ENCODE measurements around the gene ACSM5.
A peak's percentile ranks its signal among the peaks of the same experiment; 100 is the strongest.

ACSM5 gene

DNA sequence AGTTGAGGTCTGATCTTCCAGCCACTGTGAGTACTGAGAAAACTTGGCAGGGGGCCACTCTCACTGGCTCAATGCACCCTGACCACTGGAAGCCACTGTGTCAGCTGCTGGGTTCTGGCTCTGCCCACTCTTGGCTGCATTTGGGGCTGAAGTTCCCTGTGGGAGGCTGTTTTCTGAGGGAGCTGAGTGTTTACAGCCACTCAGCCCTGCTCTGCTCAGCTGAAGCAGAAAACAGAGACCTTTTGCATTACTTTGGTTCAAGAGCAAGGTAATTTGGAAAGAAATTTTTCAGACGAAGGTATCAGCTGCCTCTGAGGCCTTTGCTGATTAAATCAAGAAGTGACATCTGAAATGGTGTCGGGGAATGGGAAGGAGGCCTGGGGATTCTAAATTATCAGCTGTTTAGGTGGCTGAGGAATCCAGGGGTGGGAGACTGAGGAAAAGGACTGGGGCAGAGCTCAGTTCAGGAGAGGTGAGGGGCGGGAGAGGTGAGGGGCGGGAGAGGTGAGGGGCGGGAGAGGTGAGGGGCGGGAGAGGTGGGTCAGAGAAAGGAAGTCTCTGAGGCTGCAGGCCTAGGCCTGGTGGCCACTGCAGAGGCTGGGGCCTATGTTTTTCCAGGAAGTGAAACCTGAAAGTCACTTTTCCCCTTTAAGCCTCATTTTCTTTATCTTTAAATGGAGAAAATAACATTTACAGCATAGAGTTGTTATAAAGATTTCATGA, at the start of gene ACSM5:
ACSM5 (plus strand) TSS at position 137 of the 723 bp plus-strand sequence. CDS start 1,951 bp downstream, outside the sequence.
- DNase-seq (ENCODE audit: extremely low read depth in 1 of 2, low read depth in 1 of 2), result no peak

DNA sequence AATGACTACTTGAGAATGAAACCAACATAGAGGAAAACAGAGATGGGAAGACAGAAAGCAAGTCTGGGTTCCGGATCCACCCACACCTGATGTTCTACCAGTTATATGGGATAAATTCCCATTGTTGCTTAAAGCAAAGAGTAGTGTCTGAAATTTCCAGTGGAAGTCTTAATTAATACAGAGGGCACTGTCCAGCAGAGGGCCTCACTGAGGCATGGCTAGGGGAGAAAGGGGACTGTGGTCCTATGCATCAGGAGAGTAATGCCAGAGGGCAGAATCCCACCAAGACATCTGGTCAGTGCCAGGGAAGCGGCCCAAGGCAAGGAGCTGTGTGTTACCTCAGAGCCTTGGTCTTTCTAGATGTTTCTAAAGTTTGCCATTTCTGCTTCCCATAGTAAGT, 49.3 kb upstream of the ACSM5 start:
- no peak for DNase-seq (ENCODE audit: extremely low read depth in 1 of 2, low read depth in 1 of 2)

GRCh38 chr16:20363191-20363590, 46.1 kb upstream of the ACSM5 start:
- no peak for DNase-seq (ENCODE audit: extremely low read depth in 1 of 2, low read depth in 1 of 2)

DNA sequence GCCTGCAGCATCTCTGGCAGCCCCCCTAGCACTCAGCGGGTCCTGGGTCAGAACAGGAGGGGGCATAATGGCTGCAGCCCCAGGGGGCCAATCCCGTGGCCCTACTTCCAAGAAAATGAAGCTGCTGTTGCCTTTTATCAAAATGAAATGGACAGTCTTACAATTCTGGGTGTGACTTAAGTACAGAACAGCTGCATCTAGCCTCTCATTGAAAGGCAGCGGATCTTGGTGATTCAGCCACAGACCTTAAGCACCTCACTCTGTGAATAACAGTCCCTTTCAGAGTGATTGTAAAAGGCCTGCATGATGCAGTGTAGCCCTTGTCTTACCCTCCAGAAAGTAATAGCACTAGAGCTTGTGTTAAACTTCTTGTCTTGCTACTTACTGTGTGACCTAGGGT, 45.3 kb upstream of the ACSM5 start:
- no peak for DNase-seq (ENCODE audit: extremely low read depth in 1 of 2, low read depth in 1 of 2)

GRCh38 chr16:20369452-20370054, 39.8 kb upstream of the ACSM5 start:
- no peak for DNase-seq (ENCODE audit: extremely low read depth in 1 of 2, low read depth in 1 of 2)

DNA sequence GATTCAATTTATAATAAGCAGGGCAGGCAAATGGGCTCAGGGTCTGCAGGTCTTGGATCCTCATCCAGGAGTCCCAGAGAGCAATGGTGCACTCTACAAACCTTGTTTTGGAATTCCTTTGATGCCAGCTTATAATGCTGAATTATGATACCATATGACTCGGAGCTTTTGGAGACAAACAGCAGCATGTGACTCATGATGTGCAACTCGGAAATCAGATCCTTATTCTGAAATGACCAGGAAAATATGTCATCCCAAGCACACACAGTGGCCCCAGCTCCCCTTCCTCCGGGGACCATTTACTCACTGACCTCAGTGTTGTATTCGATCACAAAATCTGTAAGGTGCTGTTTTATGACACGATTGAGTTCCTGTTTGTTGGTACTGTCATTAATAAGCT, 36.6 kb upstream of the ACSM5 start:
- no peak for DNase-seq (ENCODE audit: extremely low read depth in 1 of 2, low read depth in 1 of 2)

GRCh38 chr16:20377181-20377580, 32.2 kb upstream of the ACSM5 start:
- no peak for DNase-seq (ENCODE audit: extremely low read depth in 1 of 2, low read depth in 1 of 2)

GRCh38 chr16:20380782-20381181, 28.6 kb upstream of the ACSM5 start:
- DNase-seq (ENCODE audit: extremely low read depth in 1 of 2, low read depth in 1 of 2), result no peak

- no peak for DNase-seq (ENCODE audit: extremely low read depth in 1 of 2, low read depth in 1 of 2)
Observed at GRCh38 chr16:20382202-20382948, 27.0 kb upstream of the ACSM5 start.

DNA sequence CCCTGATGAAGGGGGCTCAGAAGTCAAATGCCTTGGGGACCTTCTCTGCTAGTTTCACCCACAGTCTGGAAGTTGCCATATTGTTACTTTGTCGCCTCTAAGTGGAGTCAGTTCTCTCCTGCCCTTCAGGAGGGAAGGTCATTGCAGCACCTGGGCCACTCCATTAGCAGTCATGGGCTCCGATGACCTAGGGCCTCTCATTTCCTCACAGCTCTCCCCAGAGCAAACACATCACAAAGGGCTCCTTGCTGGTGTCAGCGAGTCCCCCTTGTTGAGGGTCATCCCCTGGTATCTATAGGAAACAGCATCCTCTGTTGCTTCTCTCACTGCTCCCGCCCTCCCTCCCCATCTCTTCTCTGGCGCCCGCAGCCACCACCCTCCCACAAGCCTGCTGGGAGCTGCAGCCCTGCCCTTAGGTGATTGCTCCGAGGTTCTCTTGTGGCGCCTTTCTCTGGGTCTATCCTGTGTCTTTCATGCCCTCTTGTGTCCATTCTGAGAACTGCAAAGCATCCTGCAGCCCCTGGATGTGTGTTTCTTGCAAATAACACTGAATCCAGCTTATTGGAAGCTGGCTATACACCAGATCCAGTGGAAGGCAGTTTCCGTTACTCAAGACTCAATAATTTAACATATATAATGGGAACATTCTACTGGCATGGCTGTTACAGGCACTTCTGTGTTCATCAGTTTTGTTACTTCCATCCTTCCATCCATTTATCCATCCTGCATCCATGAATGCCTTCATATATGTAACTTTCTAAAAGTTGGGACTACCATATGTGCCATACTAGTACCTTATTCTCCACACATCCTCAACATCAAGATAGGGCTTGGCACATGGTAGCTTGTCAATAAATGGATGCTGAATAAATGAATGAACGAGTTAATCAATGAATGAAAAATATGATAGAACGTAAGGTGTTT, 26.0 kb upstream of the ACSM5 start:
- DNase-seq (ENCODE audit: extremely low read depth in 1 of 2, low read depth in 1 of 2), result peak; percentile 10 to 23

- DNase-seq (ENCODE audit: extremely low read depth in 1 of 2, low read depth in 1 of 2), result peak; percentile 7 to 9
Observed at GRCh38 chr16:20385844-20386832, 23.2 kb upstream of the ACSM5 start.

- no peak for DNase-seq (ENCODE audit: extremely low read depth in 1 of 2, low read depth in 1 of 2)
Observed at GRCh38 chr16:20387978-20388377, 21.4 kb upstream of the ACSM5 start.

DNA sequence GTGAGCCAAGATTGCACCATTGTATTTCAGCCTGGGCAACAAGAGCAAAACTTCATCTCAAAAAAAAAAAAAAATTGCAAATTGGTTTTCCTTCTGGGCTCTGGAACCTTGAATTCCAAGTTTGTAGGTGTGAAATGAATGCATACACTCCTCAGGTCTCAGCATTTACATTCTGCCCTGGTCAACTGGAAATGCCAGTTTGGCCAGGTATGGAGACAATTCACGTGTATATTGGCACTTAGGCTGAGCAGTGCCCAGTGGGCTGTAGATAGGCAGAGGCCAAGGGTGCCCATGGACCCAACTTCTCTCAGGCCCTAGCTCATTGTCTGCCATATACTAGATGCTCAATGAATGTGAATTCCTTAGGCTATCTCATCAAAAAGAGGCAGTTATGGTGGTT, 20.5 kb upstream of the ACSM5 start:
- DNase-seq (ENCODE audit: extremely low read depth in 1 of 2, low read depth in 1 of 2), result no peak

DNA sequence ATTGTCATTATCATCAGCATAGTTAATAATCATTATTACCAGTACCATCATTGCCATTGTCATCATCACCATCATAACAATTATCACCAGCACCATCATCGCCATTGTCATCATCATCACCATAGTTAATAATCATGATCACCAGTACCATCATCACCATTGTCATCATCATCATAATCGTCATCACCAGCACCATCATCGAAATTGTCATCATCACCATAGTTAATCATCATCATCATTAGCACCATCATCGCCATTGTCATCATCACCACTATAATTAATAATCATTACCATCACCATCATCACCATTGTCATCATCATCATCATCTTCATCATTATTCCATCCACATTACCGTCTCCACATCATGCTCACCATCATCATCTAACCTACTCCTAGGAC, 18.3 kb upstream of the ACSM5 start:
- DNase-seq (ENCODE audit: extremely low read depth in 1 of 2, low read depth in 1 of 2), result no peak

DNA sequence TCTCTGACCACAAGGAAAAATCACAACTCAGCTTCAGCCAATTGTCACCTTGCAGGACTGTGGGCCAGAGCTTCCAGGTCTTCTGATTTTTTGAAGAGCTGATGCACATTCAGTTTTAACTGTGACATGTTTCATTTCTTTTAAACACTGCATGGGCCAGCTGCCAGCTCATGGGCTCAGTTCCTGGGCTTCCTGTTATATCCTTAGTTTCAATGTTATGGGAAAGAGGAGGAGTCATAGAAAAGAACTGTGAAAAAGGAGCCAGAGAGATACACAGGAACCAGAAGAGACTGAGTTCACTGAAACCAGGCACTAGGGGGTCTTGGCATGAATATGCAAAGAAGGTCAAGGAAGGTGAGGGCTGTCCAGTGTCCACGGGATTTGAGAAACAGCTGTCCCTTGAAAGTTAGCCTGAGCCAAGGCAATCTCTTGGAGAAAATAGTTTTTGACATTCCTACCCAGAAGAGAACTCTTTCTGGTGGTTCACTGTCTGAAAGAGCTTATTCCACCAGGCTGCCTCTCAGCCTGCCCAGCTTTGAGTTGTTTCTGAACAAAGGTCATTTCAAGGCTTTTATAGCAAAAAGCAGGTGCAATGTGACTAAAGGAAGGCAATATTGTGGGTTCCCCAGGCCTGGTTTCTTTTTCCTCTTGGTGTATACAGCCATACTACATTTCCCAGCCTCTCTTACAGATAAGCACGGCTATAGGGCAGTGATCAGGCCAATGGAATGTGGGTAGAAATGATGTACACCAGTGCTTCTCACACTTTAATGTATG, 15.3 kb upstream of the ACSM5 start:
- no peak for DNase-seq (ENCODE audit: extremely low read depth in 1 of 2, low read depth in 1 of 2)

DNA sequence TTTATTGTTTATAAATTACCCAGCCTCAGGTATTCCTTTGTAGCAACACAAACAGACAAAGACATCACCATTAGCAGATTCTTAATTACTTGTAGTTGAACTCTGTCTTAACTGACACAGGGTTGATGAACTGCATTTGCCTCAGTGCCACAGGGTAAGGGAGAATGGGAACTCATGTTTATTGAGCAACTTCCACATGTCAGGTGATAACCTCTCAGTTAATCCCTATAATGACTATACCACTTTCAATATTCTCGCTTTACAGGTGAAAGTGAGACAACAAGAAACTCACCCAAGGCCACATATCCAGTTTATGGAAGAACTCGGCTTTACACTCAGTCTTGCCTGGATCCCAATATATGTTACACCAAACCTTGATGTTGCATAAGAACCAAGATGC, 13.4 kb upstream of the ACSM5 start:
- no peak for DNase-seq (ENCODE audit: extremely low read depth in 1 of 2, low read depth in 1 of 2)

- no peak for DNase-seq (ENCODE audit: extremely low read depth in 1 of 2, low read depth in 1 of 2)
Observed at GRCh38 chr16:20396846-20397467, 12.4 kb upstream of the ACSM5 start.

DNA sequence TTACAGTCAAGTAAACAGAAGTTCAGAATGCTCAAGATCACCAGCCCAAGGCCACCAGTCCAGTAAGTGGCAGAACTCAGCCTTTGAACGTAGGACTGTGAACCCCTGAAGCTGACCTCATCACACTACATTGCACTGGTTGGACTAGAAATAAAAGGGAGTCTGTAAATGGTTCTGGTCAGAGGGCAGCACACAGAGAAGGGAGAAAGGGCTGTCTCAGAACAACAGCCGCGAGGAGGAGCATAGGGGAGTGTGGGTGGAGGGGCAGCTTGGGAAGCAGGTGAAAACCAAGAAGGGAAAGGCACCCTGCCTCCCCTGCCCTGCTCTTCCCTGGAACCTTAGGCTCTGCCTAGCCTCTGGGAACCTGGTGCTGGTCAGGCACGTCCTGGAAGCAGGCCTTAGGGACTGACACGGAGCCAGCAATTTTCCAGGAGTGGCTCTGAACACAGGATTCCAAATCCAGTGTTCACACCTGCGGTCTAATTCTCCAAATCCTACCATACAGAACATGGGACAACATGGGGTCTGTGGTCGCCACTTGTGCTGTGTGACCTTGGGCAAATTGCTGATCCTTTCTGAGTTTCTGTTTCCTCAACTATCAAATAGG, 11.8 kb upstream of the ACSM5 start:
- no peak for DNase-seq (ENCODE audit: extremely low read depth in 1 of 2, low read depth in 1 of 2)

All from stimulated activated CD8-positive, alpha-beta memory T cell treated with anti-CD3 and anti-CD28 coated beads, Interleukin-7, amount 100 ng/mL, for 48 hours (primary cell).